Mucosa of descending colon (tissue), 3 donors: Measurements from ENCODE around the gene MACROD1. TPM values are rescaled to one million over a fixed set of nuclear protein-coding genes. Genes with fewer than 3 reads are reported as not detected.
A peak's percentile ranks its signal among the peaks of the same experiment; 100 is the strongest.

ENCODE experiments used
- ATAC-seq: fragments of 200-7000 bp; cut with Tn5 transposase; one replicate; pipeline ENCODE4 v1.9.1; 2020; ENCODE audit warnings: mild to moderate bottlenecking, moderate library complexity
- DNase-seq, 3 donors: peaks; one replicate each; pipeline ENCODE4 v3.0.0-alpha.2; 2020
- H3K36me3 ChIP-seq: fragments of 200-600 bp; one replicate; pipeline ENCODE4 v1.8.0; 2021; ENCODE audit warnings: low read depth, mild to moderate bottlenecking
- H3K4me1 ChIP-seq: fragments of 200-600 bp; one replicate; pipeline ENCODE4 v1.8.0; 2021; ENCODE audit warnings: low read depth, mild to moderate bottlenecking
- H3K4me3 ChIP-seq: fragments of 200-600 bp; one replicate; pipeline ENCODE4 v1.8.0; 2021; ENCODE audit warnings: mild to moderate bottlenecking
- H3K9me3 ChIP-seq: fragments of 200-600 bp; one replicate; pipeline ENCODE4 v1.8.0; 2021; ENCODE audit warnings: mild to moderate bottlenecking
- CTCF ChIP-seq: fragments of 200-600 bp; IDR thresholded peaks from one replicate; pipeline ENCODE4 v1.8.0; 2022; ENCODE audit warnings: antibody characterized with exemption, mild to moderate bottlenecking
- intact Hi-C, 2 donors: fragments of 100-400 bp; cut with DNase I in 1 of 2; cut with micrococcal nuclease in 1 of 2; formaldehyde crosslinking; loops; one replicate each; pipeline versions ENCODE4 v1.11.0 to v1.11.1; 2022; cut with DNase I, micrococcal nuclease
- total RNA-seq, 3 donors: library from RNA; stranded (reverse); fragmentation: NEBNext Ultra II Directional in 2 of 3; extraction: Animal tissue kit (Norgen Biotek cat#: 25700) in 2 of 3; gene quantifications; one replicate each; pipeline versions ENCODE4 v1.2.1 to v1.2.4, GENCODE V29; 2021 to 2023
- donor health status: DM: no; HTN: no; CAD: no; lungs with moderate emphysema.
- donor health status: DM: no; HTN: no; CAD: no.
- donor health status: DM: no; HTN: yes; CAD: no.

MACROD1 gene
- total RNA-seq, 3 donors from 2014 or later: 26.7 to 38.7 (median 38.1) TPM

- DNase-seq (no peak), ATAC-seq (no peak)
- Histone ChIP-seq H3K36me3 (no peaks in the 10 kb centered on the region), H3K9me3 (no peaks in the 10 kb centered on the region), H3K4me3 (no peak overlapping the region), H3K4me1 (peaks cover 5% of the 10 kb centered on the region)
- intact Hi-C loops: loop anchor here in 1 of 2 donors (10.0 kb wide), 1 partner anchor 136 kb away; no protein-coding TSS in a partner anchor
- TF ChIP-seq CTCF: no peak
Measured at GRCh38 chr11:64008914-64009633, 156.8 kb downstream of the MACROD1 start.

GRCh38 chr11:64008283-64008913, 157.5 kb downstream of the MACROD1 start:
- no peak for ATAC-seq
- no peak overlapping the region for H3K4me3 ChIP-seq
- DNase-seq: no peak
- no peaks in the 10 kb centered on the region for H3K9me3 ChIP-seq
- peaks cover 5% of the 10 kb centered on the region for H3K4me1 ChIP-seq
- intact Hi-C loops: loop anchor here in 1 of 2 donors (10.0 kb wide), 1 partner anchor 136 kb away; no protein-coding TSS in a partner anchor
- H3K36me3 ChIP-seq: no peaks in the 10 kb centered on the region
- TF ChIP-seq CTCF: no peak

GRCh38 chr11:64007629-64008282, 158.2 kb downstream of the MACROD1 start:
- peaks cover 5% of the 10 kb centered on the region for H3K4me1 ChIP-seq
- ATAC-seq (peak; percentile 85), DNase-seq (peak; percentile 61 to 77 (median 73))
- H3K4me3 ChIP-seq: no peak overlapping the region
- H3K36me3 ChIP-seq: no peaks in the 10 kb centered on the region
- H3K9me3 ChIP-seq: no peaks in the 10 kb centered on the region
- TF ChIP-seq CTCF: no peak
- intact Hi-C loops: loop anchor here in 1 of 2 donors (10.0 kb wide), 1 partner anchor 137 kb away; no protein-coding TSS in a partner anchor

GRCh38 chr11:64007160-64007628, 158.7 kb downstream of the MACROD1 start:
- H3K4me3 ChIP-seq: no peak overlapping the region
- no peaks in the 10 kb centered on the region for H3K9me3 ChIP-seq
- TF ChIP-seq CTCF: no peak
- peaks cover 5% of the 10 kb centered on the region for H3K4me1 ChIP-seq
- DNase-seq: no peak
- intact Hi-C loops: loop anchor here in 1 of 2 donors (10.0 kb wide), 1 partner anchor 138 kb away; no protein-coding TSS in a partner anchor
- H3K36me3 ChIP-seq: no peaks in the 10 kb centered on the region
- ATAC-seq: peak; percentile 47

GRCh38 chr11:64006398-64006797, 159.5 kb downstream of the MACROD1 start:
- Histone ChIP-seq H3K9me3 (no peaks in the 10 kb centered on the region), H3K4me3 (no peak overlapping the region), H3K36me3 (no peaks in the 10 kb centered on the region), H3K4me1 (peaks cover 5% of the 10 kb centered on the region)
- no peak for TF ChIP-seq CTCF
- DNase-seq (no peak), ATAC-seq (no peak)
- intact Hi-C loops: loop anchor here in 1 of 2 donors (10.0 kb wide), 1 partner anchor 138 kb away; no protein-coding TSS in a partner anchor
